IPS-18a (cell line): ENCODE data around the gene IDI2.

ENCODE experiments used
- H3K27ac ChIP-seq: one replicate; pipeline ENCODE4 v1.5.1; 2013; ENCODE audit warnings: low read length
- H3K27me3 ChIP-seq: one replicate; pipeline ENCODE4 v1.6.1; 2013; ENCODE audit warnings: mild to moderate bottlenecking, low read length; ENCODE audit not compliant: control insufficient read depth, insufficient read depth
- H3K36me3 ChIP-seq: one replicate; pipeline ENCODE4 v1.6.1; 2013; ENCODE audit warnings: low read depth, low read length; ENCODE audit not compliant: control insufficient read depth
- H3K4me1 ChIP-seq: one replicate; pipeline ENCODE4 v1.6.1; 2013; ENCODE audit warnings: low read depth, low read length; ENCODE audit not compliant: control insufficient read depth
- H3K4me3 ChIP-seq: one replicate; pipeline ENCODE4 v1.5.1; 2013; ENCODE audit warnings: low read length
- H3K9ac ChIP-seq: one replicate; pipeline ENCODE4 v1.6.1; 2013; ENCODE audit warnings: mild to moderate bottlenecking, low read length, moderate library complexity
- H3K9me3 ChIP-seq: one replicate; pipeline ENCODE4 v1.6.1; 2013; ENCODE audit warnings: low read depth, low read length; ENCODE audit not compliant: control insufficient read depth

The IDI2 gene

DNA sequence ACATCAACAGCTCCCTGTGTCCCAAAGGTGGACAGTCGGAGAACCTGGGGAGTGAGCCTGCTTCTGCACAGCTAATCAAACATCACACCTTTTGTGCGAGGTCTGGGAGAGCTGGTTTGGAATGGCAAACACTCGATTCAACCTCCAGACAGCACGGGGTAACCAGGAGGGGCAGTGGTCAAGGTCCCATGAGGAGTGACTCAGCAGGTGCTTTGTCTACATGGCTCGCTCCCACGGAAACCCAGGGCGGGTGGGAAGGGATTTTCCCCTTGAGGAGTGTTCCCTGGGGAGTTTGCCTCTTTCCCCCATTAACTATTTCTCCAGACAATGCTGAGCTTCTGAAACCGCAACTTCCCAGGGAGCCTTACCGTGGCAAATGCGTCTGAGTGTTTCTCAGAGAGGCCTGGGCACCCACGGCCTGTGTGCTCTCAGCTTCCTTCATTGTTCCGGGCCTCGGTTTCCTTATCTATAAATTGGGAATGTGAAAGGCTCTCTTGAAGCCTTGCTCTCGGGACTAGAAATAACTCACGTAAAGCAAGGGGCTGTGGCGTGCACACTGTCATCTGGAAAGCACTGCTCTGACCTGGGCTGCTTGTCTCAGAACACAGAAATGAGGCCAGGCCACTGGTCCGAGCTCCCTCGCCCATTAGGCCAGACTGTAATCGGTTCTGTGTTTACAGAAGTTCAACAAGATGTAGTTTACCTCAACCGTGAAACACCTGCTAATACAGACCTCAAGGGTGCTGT, 51.4 kb downstream of the IDI2 start:
- Histone ChIP-seq H3K27ac (no peak overlapping the region), H3K27me3 (no peaks in the 10 kb centered on the region), H3K36me3 (no peaks in the 10 kb centered on the region), H3K4me3 (no peak overlapping the region), H3K9ac (no peak overlapping the region), H3K9me3 (peaks cover 8% of the 10 kb centered on the region), H3K4me1 (peaks cover 3% of the 10 kb centered on the region)

DNA sequence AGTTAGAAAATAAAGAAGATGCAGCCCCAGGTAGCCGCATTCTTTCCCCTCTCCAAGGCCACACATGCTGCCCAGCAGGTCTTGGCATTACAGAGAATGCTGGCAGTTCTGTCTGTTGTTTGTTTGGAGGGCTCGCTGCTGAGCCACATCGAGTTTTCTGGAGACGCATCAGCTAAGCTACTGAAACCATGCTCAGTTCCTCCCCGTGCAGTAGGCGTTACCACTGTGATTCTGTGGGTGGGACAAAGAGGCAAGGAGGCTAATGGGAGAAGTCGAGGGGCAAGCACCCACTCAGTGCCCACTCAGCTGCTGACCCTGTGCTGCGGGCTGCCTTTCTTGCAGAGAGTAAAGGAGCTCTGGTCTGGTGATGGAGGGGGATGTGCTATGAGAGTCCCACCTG, 52.9 kb downstream of the IDI2 start:
- Histone ChIP-seq H3K4me1 (peaks cover 3% of the 10 kb centered on the region), H3K4me3 (no peak overlapping the region), H3K9ac (no peak overlapping the region), H3K27me3 (no peaks in the 10 kb centered on the region), H3K27ac (no peak overlapping the region), H3K36me3 (no peaks in the 10 kb centered on the region), H3K9me3 (no peaks in the 10 kb centered on the region)

DNA sequence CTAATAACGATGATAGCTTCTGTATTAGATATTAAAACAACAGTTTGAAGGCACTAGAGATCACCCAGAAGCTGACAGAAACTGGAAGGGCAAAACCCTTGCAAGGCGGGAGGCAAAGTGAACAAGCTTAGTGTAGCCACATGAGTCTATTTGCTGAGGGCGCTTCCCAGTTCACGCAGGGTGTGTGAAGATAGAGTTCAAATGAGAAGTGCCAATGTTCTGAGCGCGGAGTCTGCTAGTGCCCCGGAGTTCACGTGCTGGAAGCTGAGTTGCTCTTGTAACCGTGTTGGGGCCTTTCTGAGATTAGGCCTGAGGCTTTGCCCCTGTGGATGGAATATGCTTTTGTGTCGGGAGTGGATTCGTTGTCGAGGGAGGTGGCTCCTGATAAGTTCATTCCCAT, 54.0 kb downstream of the IDI2 start:
- no peak overlapping the region for H3K27ac ChIP-seq
- peaks cover 3% of the 10 kb centered on the region for H3K4me1 ChIP-seq
- H3K9ac ChIP-seq: no peak overlapping the region
- no peak overlapping the region for H3K4me3 ChIP-seq
- no peaks in the 10 kb centered on the region for H3K27me3 ChIP-seq
- no peaks in the 10 kb centered on the region for H3K9me3 ChIP-seq
- H3K36me3 ChIP-seq: no peaks in the 10 kb centered on the region

DNA sequence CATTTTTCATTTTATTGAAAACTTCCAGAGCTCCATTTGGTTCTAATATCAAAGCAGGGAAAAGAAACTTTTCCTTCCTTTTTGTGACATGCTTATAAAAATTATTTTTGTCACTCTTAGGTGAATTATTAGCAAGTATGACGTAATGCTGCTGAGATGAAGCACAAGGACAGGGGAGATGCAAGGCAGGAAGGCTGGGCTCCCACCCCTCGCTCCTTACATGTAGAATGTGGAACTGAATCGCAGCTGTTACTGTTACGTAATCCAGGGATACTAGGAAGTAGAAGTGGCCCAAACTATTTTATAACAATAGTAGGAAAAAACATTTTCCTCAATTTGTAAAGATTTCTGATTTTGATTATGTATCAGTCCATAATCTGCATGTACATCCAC, 54.5 kb downstream of the IDI2 start:
- Histone ChIP-seq H3K9me3 (no peaks in the 10 kb centered on the region), H3K9ac (no peak overlapping the region), H3K36me3 (no peaks in the 10 kb centered on the region), H3K4me3 (no peak overlapping the region), H3K27ac (no peak overlapping the region), H3K4me1 (peaks cover 3% of the 10 kb centered on the region), H3K27me3 (no peaks in the 10 kb centered on the region)

DNA sequence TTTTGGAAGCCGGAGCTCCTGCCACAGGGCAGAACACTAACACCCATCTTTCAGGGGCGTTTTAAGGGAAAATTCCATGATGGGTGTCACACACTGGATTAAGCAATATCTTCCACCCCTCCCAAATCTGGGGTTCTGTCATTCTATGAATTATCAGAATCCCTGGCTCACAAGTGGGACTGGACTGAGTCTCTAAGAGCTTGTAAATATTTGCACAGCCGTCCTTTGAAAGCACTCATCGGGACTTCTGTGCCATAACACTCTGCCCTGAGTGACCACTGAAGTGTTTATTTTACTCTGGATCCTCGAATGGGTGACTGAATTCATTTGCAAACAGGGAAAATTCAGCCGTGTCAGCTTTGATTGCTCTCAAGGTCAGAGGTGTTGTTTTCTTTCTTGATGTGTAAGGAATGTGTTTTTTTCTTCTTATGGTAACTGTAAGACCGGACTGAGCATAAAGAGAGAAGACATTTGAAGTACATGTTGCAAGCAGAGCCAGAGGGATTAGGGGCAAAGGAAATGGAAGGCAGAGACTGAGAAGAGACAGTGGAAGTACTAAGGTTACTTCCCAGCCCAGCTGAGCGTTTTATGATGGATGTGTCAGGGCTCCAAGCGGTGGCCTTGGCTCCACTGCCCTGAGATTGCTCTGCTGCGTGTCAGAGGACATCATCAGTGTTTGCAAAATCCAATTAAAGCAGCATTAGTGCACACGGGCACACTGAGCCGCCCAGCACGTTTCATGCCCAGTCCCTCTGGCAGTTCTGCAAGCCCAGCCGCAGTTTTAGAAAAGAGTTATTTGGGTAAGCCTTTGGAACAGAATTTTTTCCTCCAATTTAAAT, 55.1 kb downstream of the IDI2 start:
- Histone ChIP-seq H3K4me1 (peaks cover 3% of the 10 kb centered on the region), H3K4me3 (no peak overlapping the region), H3K9me3 (no peaks in the 10 kb centered on the region), H3K36me3 (no peaks in the 10 kb centered on the region), H3K9ac (no peak overlapping the region), H3K27me3 (no peaks in the 10 kb centered on the region), H3K27ac (no peak overlapping the region)

DNA sequence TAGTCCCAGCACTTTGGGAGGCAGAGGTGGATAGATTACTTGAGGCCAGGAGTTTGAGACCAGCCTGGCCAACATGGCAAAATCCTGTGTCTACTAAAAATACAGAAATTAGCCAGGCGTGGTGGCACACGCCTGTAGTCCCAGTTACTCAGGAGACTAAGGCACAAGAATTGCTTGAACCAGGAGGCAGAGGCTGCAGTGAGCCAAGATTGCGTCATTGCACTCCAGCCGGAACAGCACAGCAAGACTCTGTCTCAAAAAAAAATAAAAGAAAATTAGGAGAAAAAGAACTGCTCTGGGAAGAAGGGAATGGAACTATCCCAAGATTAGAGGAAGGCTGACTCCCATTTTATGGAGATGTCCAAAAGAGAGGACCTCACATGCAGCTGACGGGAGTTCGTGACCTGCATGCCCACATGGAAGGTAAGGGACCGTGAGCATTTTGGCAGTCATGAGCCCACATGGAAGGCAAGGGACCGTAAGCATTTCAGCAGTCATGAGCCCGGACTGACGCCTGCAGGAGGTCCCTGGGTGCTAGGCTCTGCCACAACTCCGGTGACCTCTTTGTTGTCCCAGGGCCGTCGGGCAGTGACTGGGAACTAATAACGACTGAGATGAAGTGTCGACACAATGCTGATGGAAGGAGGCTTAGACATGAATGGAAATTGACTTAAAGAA, 56.0 kb downstream of the IDI2 start:
- H3K9ac ChIP-seq: no peak overlapping the region
- H3K27me3 ChIP-seq: no peaks in the 10 kb centered on the region
- no peaks in the 10 kb centered on the region for H3K9me3 ChIP-seq
- H3K36me3 ChIP-seq: no peaks in the 10 kb centered on the region
- peaks cover 3% of the 10 kb centered on the region for H3K4me1 ChIP-seq
- no peak overlapping the region for H3K27ac ChIP-seq
- H3K4me3 ChIP-seq: no peak overlapping the region
